Measurements from ENCODE around the gene FAM135A.

FAM135A gene

DNA sequence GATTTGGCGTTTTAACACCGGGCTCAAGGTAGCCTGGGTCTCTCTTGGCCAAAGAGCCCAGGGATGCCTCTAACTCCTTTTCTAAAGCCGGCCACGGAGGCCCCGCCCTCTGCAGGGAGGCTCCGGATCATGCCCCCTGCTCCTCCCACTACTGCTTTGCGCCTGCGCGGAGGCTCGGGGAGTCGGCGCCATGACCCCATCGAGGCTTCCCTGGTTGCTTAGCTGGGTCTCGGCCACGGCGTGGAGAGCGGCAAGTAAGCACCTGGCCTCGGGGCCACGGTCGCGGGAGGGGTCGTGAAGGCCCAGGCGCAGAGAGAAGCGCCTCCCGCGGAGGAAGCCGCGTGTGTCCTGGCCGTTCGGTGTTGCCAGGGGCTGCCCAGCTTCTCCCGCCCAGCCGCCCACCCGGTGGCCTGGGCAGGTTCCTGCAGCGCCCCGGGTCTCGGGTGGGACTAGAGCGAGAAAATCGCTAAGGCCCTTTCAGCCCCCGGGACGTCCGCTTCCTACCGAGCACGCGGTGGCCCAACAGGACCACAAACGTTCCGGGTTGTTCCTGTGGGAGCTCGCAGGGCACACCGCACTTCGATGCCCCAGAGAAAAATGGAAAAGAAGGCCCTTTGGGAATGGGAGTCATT, 153.6 kb downstream of the FAM135A start, which contains the start of gene SDHAF4:
Gene SDHAF4 (plus strand): TSS at position 180 of the 632 bp plus-strand sequence. CDS start 11 bp downstream, at position 191.
- in situ Hi-C loops (cut with MboI; ENCODE audit: low sequenced_read_pairs, unreplicated experiment), result no loop called here
- TF ChIP-seq, protein P1, sequence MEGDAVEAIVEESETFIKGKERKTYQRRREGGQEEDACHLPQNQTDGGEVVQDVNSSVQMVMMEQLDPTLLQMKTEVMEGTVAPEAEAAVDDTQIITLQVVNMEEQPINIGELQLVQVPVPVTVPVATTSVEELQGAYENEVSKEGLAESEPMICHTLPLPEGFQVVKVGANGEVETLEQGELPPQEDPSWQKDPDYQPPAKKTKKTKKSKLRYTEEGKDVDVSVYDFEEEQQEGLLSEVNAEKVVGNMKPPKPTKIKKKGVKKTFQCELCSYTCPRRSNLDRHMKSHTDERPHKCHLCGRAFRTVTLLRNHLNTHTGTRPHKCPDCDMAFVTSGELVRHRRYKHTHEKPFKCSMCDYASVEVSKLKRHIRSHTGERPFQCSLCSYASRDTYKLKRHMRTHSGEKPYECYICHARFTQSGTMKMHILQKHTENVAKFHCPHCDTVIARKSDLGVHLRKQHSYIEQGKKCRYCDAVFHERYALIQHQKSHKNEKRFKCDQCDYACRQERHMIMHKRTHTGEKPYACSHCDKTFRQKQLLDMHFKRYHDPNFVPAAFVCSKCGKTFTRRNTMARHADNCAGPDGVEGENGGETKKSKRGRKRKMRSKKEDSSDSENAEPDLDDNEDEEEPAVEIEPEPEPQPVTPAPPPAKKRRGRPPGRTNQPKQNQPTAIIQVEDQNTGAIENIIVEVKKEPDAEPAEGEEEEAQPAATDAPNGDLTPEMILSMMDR (IDR thresholded peaks at IDR 0.05; ENCODE audit: borderline replicate concordance, control extremely low read depth, extremely low read depth, insufficient read depth, missing control alignments), result no peak
- peak; percentile 97 for DNase-seq (ENCODE audit: low spot score)

DNA sequence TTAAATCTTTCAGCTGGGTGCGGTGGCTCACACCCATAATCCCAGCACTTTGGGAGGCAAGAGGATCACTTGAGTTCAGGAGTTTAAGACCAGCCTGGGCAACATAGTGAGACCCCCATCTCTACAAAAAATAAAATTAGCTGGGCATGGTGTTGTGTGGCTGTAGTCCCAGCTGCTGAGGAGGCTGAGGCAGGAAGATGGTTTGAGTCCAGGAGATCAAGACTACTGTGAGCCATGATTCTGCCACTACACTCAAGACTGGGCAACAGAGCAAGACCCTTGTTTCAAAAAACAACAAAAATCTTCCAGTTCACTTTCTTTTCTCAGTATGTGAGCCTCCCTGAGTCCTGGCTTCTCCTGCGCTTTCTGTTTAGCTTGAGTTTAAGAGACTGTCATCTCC, 161.3 kb downstream of the FAM135A start:
- no peak for DNase-seq (ENCODE audit: low spot score)
- TF ChIP-seq, protein P1 (IDR thresholded peaks at IDR 0.05; ENCODE audit: borderline replicate concordance, control extremely low read depth, extremely low read depth, insufficient read depth, missing control alignments), result no peak
- in situ Hi-C loops (cut with MboI; ENCODE audit: low sequenced_read_pairs, unreplicated experiment), result no loop called here

DNA sequence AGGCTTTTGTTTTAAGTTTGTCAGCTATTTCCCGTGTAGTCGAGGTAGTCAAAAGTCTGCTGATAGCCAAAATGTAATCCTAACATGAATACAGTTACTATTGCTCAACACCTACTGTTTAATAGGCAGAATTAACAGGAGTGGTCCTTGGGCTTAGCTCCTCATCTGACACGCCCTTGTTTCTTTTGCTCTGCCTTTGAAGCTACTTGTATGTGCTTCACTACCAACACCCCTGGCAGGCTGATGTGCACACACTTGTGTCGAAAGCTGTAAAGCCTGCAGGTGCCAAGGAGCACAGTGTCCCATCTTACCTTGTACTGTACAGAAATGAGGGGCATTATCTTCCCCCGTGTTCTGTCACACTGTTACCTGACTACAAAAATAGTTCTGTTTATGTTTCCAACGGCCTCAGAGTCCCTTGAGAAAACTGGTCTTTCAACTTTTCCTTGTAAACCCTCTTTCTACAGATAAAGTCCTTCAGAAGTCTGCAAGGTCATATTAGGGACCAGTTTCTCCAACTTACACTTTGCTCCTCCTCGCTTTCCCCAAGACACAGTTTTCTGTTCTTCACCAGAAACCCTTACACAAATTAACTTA, 162.7 kb downstream of the FAM135A start:
- TF ChIP-seq, protein P1 (IDR thresholded peaks at IDR 0.05; ENCODE audit: borderline replicate concordance, control extremely low read depth, extremely low read depth, insufficient read depth, missing control alignments), result no peak
- no peak for DNase-seq (ENCODE audit: low spot score)
- in situ Hi-C loops (cut with MboI; ENCODE audit: low sequenced_read_pairs, unreplicated experiment), result no loop called here

- in situ Hi-C loops (cut with MboI; ENCODE audit: low sequenced_read_pairs, unreplicated experiment), result no loop called here
- TF ChIP-seq, protein P1 (IDR thresholded peaks at IDR 0.05; ENCODE audit: borderline replicate concordance, control extremely low read depth, extremely low read depth, insufficient read depth, missing control alignments), result no peak
- DNase-seq (ENCODE audit: low spot score), result peak; percentile 53
Observed at GRCh38 chr6:70586114-70586513, 172.8 kb downstream of the FAM135A start.

- TF ChIP-seq, protein P1 (IDR thresholded peaks at IDR 0.05; ENCODE audit: borderline replicate concordance, control extremely low read depth, extremely low read depth, insufficient read depth, missing control alignments), result no peak
- in situ Hi-C loops (cut with MboI; ENCODE audit: low sequenced_read_pairs, unreplicated experiment), result no loop called here
- no peak for DNase-seq (ENCODE audit: low spot score)
Observed at GRCh38 chr6:70590400-70590799, 177.1 kb downstream of the FAM135A start.

- in situ Hi-C loops (cut with MboI; ENCODE audit: low sequenced_read_pairs, unreplicated experiment), result no loop called here
- TF ChIP-seq, protein P1 (IDR thresholded peaks at IDR 0.05; ENCODE audit: borderline replicate concordance, control extremely low read depth, extremely low read depth, insufficient read depth, missing control alignments), result no peak
- no peak for DNase-seq (ENCODE audit: low spot score)
Observed at GRCh38 chr6:70592391-70593117, 179.2 kb downstream of the FAM135A start.
